HepG2 (cell line): ENCODE data around the gene SLC22A7. TPM values are rescaled to one million over a fixed set of nuclear protein-coding genes. Genes with fewer than 3 reads are reported as not detected.
A peak's percentile ranks its signal among the peaks of the same experiment; 100 is the strongest.

ENCODE experiments used
- ATAC-seq: fragments of 200-7000 bp; cut with Tn5 transposase; 3 replicates; pipeline ENCODE4 v1.9.1; 2020; ENCODE audit warnings: mild to moderate bottlenecking, moderate library complexity
- Bru-seq: library from RNA; stranded (reverse); fragments of 400-500 nt; gene quantifications from one replicate; lab custom pipeline; 2021; lab: Mats Ljungman, UMichigan
- BruChase-seq, 2 experiments: library from RNA; stranded (reverse); fragments of 400-500 nt; gene quantifications; one replicate each; lab custom pipeline; 2021; lab: Mats Ljungman, UMichigan
- BruUV-seq: library from RNA; stranded (reverse); fragments of 400-500 nt; replicated peaks from 2 replicates; lab custom pipeline; 2021; lab: Mats Ljungman, UMichigan
- CTCF ChIA-PET: fragments of 300-600 bp; formaldehyde crosslinking; extraction: SDS; loops from one replicate; lab custom pipeline; 2021; ENCODE audit warnings: low total read pairs, inconsistent platforms, low intra/inter-chr PET ratio; lab: Yijun Ruan, JAX
- POLR2A ChIA-PET: fragments of 350-600 bp; sonication (Branson Sonifier 250); formaldehyde crosslinking; loops from one replicate; lab custom pipeline; 2020; ENCODE audit warnings: antibody characterized with exemption, inconsistent platforms; lab: Yijun Ruan, JAX
- DNase-seq: peaks from one replicate; pipeline ENCODE4 v3.0.0-alpha.2; 2015; ENCODE audit warnings: low spot score
- FAIRE-seq: peaks from 3 replicates; lab custom pipeline; 2011; peaks lifted over from hg19 to GRCh38; lab: Jason Lieb, UNC
- H2AFZ ChIP-seq: one replicate; pipeline ENCODE4 v1.6.1; 2011; ENCODE audit warnings: low read length, inconsistent platforms
- H3K27ac ChIP-seq: fragments of 300-600 bp; 3 replicates; pipeline ENCODE4 v1.8.0; 2011; ENCODE audit warnings: mixed run types, mild to moderate bottlenecking, mixed read lengths, low read length, inconsistent platforms; ENCODE audit not compliant: insufficient read depth; ENCODE audit errors: extremely low read length
- H3K27me3 ChIP-seq, 2 experiments: fragments of 200-600 bp in 1 of 2; 2 replicates in 1 of 2; 3 replicates in 1 of 2; pipeline versions ENCODE4 v1.6.0 to v1.8.0; 2011; ENCODE audit warnings: low read length in 2 of 2, mild to moderate bottlenecking in 2 of 2, moderate library complexity in 2 of 2, inconsistent platforms in 1 of 2; ENCODE audit not compliant: insufficient read depth in 2 of 2, control insufficient read depth in 1 of 2
- H3K36me3 ChIP-seq, 2 experiments: fragments of 200-600 bp in 1 of 2; replicated peaks in 1 of 2; 2 replicates in 1 of 2; 3 replicates in 1 of 2; pipeline versions ENCODE4 v1.5.1 to v1.8.0; 2011; ENCODE audit warnings: low read length in 2 of 2, inconsistent platforms in 1 of 2; ENCODE audit not compliant: insufficient read depth in 2 of 2, control insufficient read depth in 1 of 2
- H3K4me1 ChIP-seq: 2 replicates; pipeline ENCODE4 v1.5.1; 2012; ENCODE audit warnings: low read length, inconsistent platforms; ENCODE audit not compliant: insufficient read depth
- H3K4me2 ChIP-seq: 2 replicates; pipeline ENCODE4 v1.6.0; 2011; ENCODE audit warnings: low read depth, low read length, inconsistent platforms
- H3K4me3 ChIP-seq, 3 experiments: fragments of 200-600 bp in 1 of 3; sonication (generic), shearing (Covaris generic) in 1 of 3; replicated peaks in 1 of 3; 2 replicates each; pipeline ENCODE4 v1.5.1; 2011 to 2016; ENCODE audit warnings: low read length in 3 of 3, inconsistent platforms in 2 of 3, low read depth in 2 of 3, mild to moderate bottlenecking in 2 of 3, control low read depth in 1 of 3, mixed read lengths in 1 of 3; ENCODE audit not compliant: insufficient read depth in 1 of 3
- H3K79me2 ChIP-seq: one replicate; pipeline ENCODE4 v1.6.1; 2011; ENCODE audit warnings: low read length, inconsistent platforms; ENCODE audit not compliant: insufficient read depth
- H3K9ac ChIP-seq: 2 replicates; pipeline ENCODE4 v1.6.0; 2011; ENCODE audit warnings: mild to moderate bottlenecking, low read depth, low read length, inconsistent platforms; ENCODE audit not compliant: insufficient read depth
- H3K9me3 ChIP-seq: 2 replicates; pipeline ENCODE4 v1.5.1; 2012; ENCODE audit warnings: mild to moderate bottlenecking, low read length
- H4K20me1 ChIP-seq: 2 replicates; pipeline ENCODE4 v1.6.0; 2011; ENCODE audit warnings: inconsistent platforms, mild to moderate bottlenecking, low read length, moderate library complexity; ENCODE audit not compliant: insufficient read depth
- CCAR2 ChIP-seq: fragments of 200-400 bp; formaldehyde crosslinking; optimal IDR thresholded peaks from 2 replicates; pipeline ENCODE3; 2018; ENCODE audit warnings: low read depth, mild to moderate bottlenecking, low read length, moderate library complexity
- ESRRA ChIP-seq: sonication (generic); formaldehyde crosslinking; IDR thresholded peaks from 2 replicates; pipeline ENCODE4 v1.5.1; 2020; ENCODE audit warnings: mild to moderate bottlenecking, low read depth, missing genetic modification reagents
- MBD4 ChIP-seq: IDR thresholded peaks from 2 replicates; pipeline ENCODE4 v1.6.1; 2012; ENCODE audit warnings: low read length, inconsistent platforms, borderline replicate concordance
- MYNN ChIP-seq: sonication (generic); formaldehyde crosslinking; IDR thresholded peaks from 2 replicates; pipeline ENCODE4 v1.4.0; 2020; ENCODE audit warnings: mild to moderate bottlenecking, low read depth, missing genetic modification reagents
- MZF1 ChIP-seq: sonication (generic); formaldehyde crosslinking; IDR thresholded peaks from 2 replicates; pipeline ENCODE4 v1.8.1; 2023; ENCODE audit warnings: mild to moderate bottlenecking, missing genetic modification reagents, borderline replicate concordance
- NFKB2 ChIP-seq: sonication (generic); formaldehyde crosslinking; IDR thresholded peaks from 2 replicates; pipeline ENCODE4 v1.4.0; 2020; ENCODE audit warnings: missing genetic modification reagents, borderline replicate concordance
- REPIN1 ChIP-seq: sonication (generic); formaldehyde crosslinking; IDR thresholded peaks from 2 replicates; pipeline ENCODE4 v1.8.0; 2022; ENCODE audit warnings: missing genetic modification reagents, low read depth, mild to moderate bottlenecking, borderline replicate concordance
- SMARCC2 ChIP-seq: fragments of 450-650 bp; IDR thresholded peaks from 2 replicates; pipeline ENCODE4 v1.6.1; 2017; ENCODE audit warnings: antibody characterized with exemption, mild to moderate bottlenecking
- U2AF2 ChIP-seq: fragments of 200-400 bp; formaldehyde crosslinking; IDR thresholded peaks from 2 replicates; pipeline ENCODE4 v1.6.1; 2017; ENCODE audit warnings: low read depth, mild to moderate bottlenecking, low read length
- ZBTB1 ChIP-seq: sonication (generic); formaldehyde crosslinking; IDR thresholded peaks from 2 replicates; pipeline ENCODE4 v1.4.0; 2020; ENCODE audit warnings: missing genetic modification reagents, borderline replicate concordance
- ZBTB8A ChIP-seq: sonication (generic); formaldehyde crosslinking; IDR thresholded peaks from 2 replicates; pipeline ENCODE4 v1.4.0; 2020; ENCODE audit warnings: mild to moderate bottlenecking, low read depth, missing genetic modification reagents, borderline replicate concordance
- ZNF256 ChIP-seq: sonication (generic); formaldehyde crosslinking; conservative IDR thresholded peaks from 2 replicates; pipeline ENCODE4 v1.4.0; 2020; ENCODE audit warnings: missing genetic modification reagents
- ZNF3 ChIP-seq: IDR thresholded peaks from 2 replicates; pipeline ENCODE4 v1.7.0; 2017; ENCODE audit warnings: inconsistent platforms
- ZNF563 ChIP-seq: sonication (generic); formaldehyde crosslinking; IDR thresholded peaks from 2 replicates; pipeline ENCODE4 v1.8.0; 2022; ENCODE audit warnings: mild to moderate bottlenecking, moderate library complexity, missing genetic modification reagents
- ZSCAN22 ChIP-seq: sonication (generic); formaldehyde crosslinking; IDR thresholded peaks from 2 replicates; pipeline ENCODE4 v1.4.0; 2020; ENCODE audit warnings: mild to moderate bottlenecking, missing genetic modification reagents
- WGBS: methylation state at CpG from one replicate; pipeline ENCODE4 v1.1.6; 2017; ENCODE audit warnings: low lambda C conversion rate; 5-methylcytosine and 5-hydroxymethylcytosine counted together
- in situ Hi-C: cut with HindIII; loops from 2 replicates; pipeline ENCODE4 v1.10.0; 2017; ENCODE audit warnings: low pct_unique_long_range_greater_than_20kb; ENCODE audit not compliant: extremely low pct_ligation_motif_present
- intact Hi-C: fragments of 100-400 bp; cut with micrococcal nuclease; formaldehyde crosslinking; loops from one replicate; pipeline ENCODE4 v1.10.0; 2022; ENCODE audit not compliant: unreplicated experiment
- long read RNA-seq, 2 experiments: library from RNA in 1 of 2; library from polyadenylated mRNA in 1 of 2; stranded (forward) in 1 of 2; unstranded in 1 of 2; transcript quantifications; one replicate each; pipeline ENCODE4 v2.0.0, GENCODE V29; 2019 to 2022
- polyA minus RNA-seq, 3 experiments: library from RNA; depleted of rRNA, polyadenylated mRNA; stranded (reverse); fragments of >200 nt; gene quantifications; 2 replicates each; pipeline ENCODE4 v1.2.3, GENCODE V29; 2011; ENCODE audit warnings: low replicate concordance in 1 of 3
- polyA plus RNA-seq, 8 experiments: library from polyadenylated mRNA; depleted of rRNA in 3 of 8; stranded (reverse) in 7 of 8; unstranded in 1 of 8; fragments of >200 nt; fragmentation: Illumina TruSeq in 4 of 8; extraction: Trizol in 4 of 8; gene quantifications; 2 replicates each; pipeline versions ENCODE4 v1.2.1 to v1.2.3, GENCODE V29; 2011 to 2016; ENCODE audit warnings: low read depth in 4 of 8, missing spikeins in 1 of 8, mixed read lengths in 1 of 8; ENCODE audit not compliant: insufficient read depth in 1 of 8
- total RNA-seq, 5 experiments: library from RNA; depleted of rRNA; stranded (reverse); fragments of >200 nt; fragmentation: Illumina TruSeq; extraction: Trizol; gene quantifications; 2 replicates each; pipeline ENCODE4 v1.2.3, GENCODE V29; 2016; ENCODE audit warnings: low read depth in 1 of 5
- TF ChIP-seq, protein P1 (sequence below): sonication (generic); formaldehyde crosslinking; IDR thresholded peaks from 2 replicates; pipeline ENCODE4 v1.4.0; 2020; ENCODE audit warnings: missing genetic modification reagents

SLC22A7 gene, protein sequence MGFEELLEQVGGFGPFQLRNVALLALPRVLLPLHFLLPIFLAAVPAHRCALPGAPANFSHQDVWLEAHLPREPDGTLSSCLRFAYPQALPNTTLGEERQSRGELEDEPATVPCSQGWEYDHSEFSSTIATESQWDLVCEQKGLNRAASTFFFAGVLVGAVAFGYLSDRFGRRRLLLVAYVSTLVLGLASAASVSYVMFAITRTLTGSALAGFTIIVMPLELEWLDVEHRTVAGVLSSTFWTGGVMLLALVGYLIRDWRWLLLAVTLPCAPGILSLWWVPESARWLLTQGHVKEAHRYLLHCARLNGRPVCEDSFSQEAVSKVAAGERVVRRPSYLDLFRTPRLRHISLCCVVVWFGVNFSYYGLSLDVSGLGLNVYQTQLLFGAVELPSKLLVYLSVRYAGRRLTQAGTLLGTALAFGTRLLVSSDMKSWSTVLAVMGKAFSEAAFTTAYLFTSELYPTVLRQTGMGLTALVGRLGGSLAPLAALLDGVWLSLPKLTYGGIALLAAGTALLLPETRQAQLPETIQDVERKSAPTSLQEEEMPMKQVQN
- total RNA-seq (2016; rRNA removed; fragmentation: Illumina TruSeq; extraction: Trizol) (8.6 and 22.6 TPM in 2 replicates), polyA plus RNA-seq (2011; rRNA removed) (5.3 and 12.3 TPM in 2 replicates), polyA minus RNA-seq (2011; rRNA and poly(A)+ RNA removed; ENCODE audit: low replicate concordance) (22.0 TPM in 1 of 2 replicates, not detected in the other), Bru-seq, nascent RNA (percentile 55 among the genes with signal in this experiment), BruChase-seq, experiment 1, labeled RNA remaining after a 6-hour chase (percentile 38 among the genes with signal in this experiment), BruChase-seq, experiment 2, labeled RNA remaining after a 2-hour chase (percentile 42 among the genes with signal in this experiment)
- total RNA-seq (2016; cell fraction: cytosol; rRNA removed; fragmentation: Illumina TruSeq; extraction: Trizol; ENCODE audit: low read depth), result 5.3 and 5.4 TPM in 2 replicates
- total RNA-seq (2016; cell fraction: insoluble cytoplasmic fraction; rRNA removed; fragmentation: Illumina TruSeq; extraction: Trizol), result 8.5 and 22.3 TPM in 2 replicates
- total RNA-seq (2016; cell fraction: membrane; rRNA removed; fragmentation: Illumina TruSeq; extraction: Trizol), result 9.0 and 9.1 TPM in 2 replicates
- total RNA-seq (2016; cell fraction: nucleus; rRNA removed; fragmentation: Illumina TruSeq; extraction: Trizol), result 20.9 and 25.8 TPM in 2 replicates
- polyA plus RNA-seq (2011; cell fraction: cytosol; rRNA removed), result 7.0 and 7.8 TPM in 2 replicates
- 34.4 and 48.4 TPM in 2 replicates for polyA plus RNA-seq (2011; cell fraction: nucleus; rRNA removed)
- 18.9 and 34.7 TPM in 2 replicates for polyA plus RNA-seq (2012)
- 3.2 and 3.5 TPM in 2 replicates for polyA plus RNA-seq (2016; cell fraction: cytosol; fragmentation: Illumina TruSeq; extraction: Trizol; ENCODE audit: low read depth)
- 5.5 and 6.2 TPM in 2 replicates for polyA plus RNA-seq (2016; cell fraction: insoluble cytoplasmic fraction; fragmentation: Illumina TruSeq; extraction: Trizol; ENCODE audit: low read depth)
- 4.5 and 5.7 TPM in 2 replicates for polyA plus RNA-seq (2016; cell fraction: membrane; fragmentation: Illumina TruSeq; extraction: Trizol; ENCODE audit: low read depth)
- polyA plus RNA-seq (2016; cell fraction: nucleus; fragmentation: Illumina TruSeq; extraction: Trizol; ENCODE audit: insufficient read depth, low read depth), result 39.6 and 40.3 TPM in 2 replicates
- polyA minus RNA-seq (2011; cell fraction: cytosol; rRNA and poly(A)+ RNA removed), result 3.6 and 5.1 TPM in 2 replicates
- 7.0 and 12.7 TPM in 2 replicates for polyA minus RNA-seq (2011; cell fraction: nucleus; rRNA and poly(A)+ RNA removed)
- long read RNA-seq, experiment 1, partial matches to known transcripts, result 1 of 12 reads
- long read RNA-seq, experiment 1, other reads (novel, unspliced or antisense), result 9 of 12 reads
- long read RNA-seq, experiment 2, partial matches to known transcripts, result 3 of 6 reads
- long read RNA-seq, experiment 2, other reads (novel, unspliced or antisense), result 3 of 6 reads

DNA sequence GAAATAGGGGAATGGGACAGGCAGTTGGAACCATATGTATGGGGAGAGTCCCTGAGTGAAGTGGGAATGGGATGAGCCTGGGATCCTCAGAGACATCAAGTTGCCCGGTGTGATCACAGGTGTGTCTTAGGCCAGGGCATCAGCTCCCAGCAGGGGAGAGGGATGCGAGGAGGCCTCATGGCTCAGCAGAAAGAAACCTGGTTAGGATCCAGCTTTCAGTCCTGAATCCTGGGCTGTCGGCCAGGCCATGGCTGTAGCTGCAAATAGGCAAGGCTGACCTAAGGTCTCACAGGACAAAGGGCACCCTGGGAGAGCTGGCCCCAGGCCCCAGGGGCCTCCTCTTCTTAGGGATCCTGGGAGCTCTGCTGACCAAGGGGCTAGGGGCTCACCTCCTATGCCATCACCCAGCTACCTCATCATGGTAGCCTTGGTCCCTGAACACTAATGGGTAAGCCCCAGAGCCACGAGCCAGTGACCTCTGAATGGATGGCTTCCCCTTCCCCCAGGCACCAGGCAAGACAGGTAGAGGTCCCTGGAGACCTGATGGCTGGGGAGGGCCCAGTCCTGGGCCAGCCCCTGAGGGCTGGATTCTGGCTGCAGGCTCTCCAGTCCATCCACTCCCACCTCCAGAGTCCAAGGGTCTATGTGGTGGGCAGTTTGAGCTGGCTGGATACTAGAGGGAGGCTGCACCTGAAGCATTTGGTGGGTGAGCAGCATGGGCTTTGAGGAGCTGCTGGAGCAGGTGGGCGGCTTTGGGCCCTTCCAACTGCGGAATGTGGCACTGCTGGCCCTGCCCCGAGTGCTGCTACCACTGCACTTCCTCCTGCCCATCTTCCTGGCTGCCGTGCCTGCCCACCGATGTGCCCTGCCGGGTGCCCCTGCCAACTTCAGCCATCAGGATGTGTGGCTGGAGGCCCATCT, at the start of gene SLC22A7:
Gene SLC22A7 (plus strand): TSS at position 617 of the 921 bp plus-strand sequence. CDS start 99 bp downstream, at position 716.
- Histone ChIP-seq H3K9me3 (no peaks in the 10 kb centered on the region), H3K9ac (peak within 1 kb of the TSS; percentile 53), H3K36me3 (no peaks in the 10 kb centered on the region; a peak in 1 of 5 replicates), H3K79me2 (no peaks in the 10 kb centered on the region), H3K4me1 (peaks cover 72% of the 10 kb centered on the region), H3K4me2 (peak within 1 kb of the TSS; percentile 71), H3K4me3 (peak within 1 kb of the TSS; percentile 16 to 61 (median 17); a peak in 5 of 6 replicates), H3K27me3 (no peaks in the 10 kb centered on the region), H4K20me1 (no peaks in the 10 kb centered on the region), H2AFZ (no peak within 1 kb of the TSS), H3K27ac (peak within 1 kb of the TSS; percentile 70)
- ChIA-PET CTCF (no interaction called here), POLR2A (interaction anchor here (0.7 to 5.2 kb wide), 13 partner anchors 10 to 72 kb away, joined by 3 to 67 read pairs (median 4); partner anchors contain the start of genes CRIP3, DNPH1 and ZNF318)
- in situ Hi-C loops (no loop called here), intact Hi-C loops (no loop called here)
- BruUV-seq, result no TSS peak
- FAIRE-seq (peak; percentile 53), ATAC-seq (peak; percentile 84), DNase-seq (peak; percentile 60)
- 18% methylated on average over 7 of the region's 10 CpGs for WGBS
- TF ChIP-seq ESRRA (CRISPR knock-in tag) (peak; percentile 56; the same call in 1 of the 2 replicates), MZF1 (no peak), ZBTB8A (CRISPR knock-in tag) (peak; percentile 34; the same call in 1 of the 2 replicates), CCAR2 (no peak), NFKB2 (0 out of 2 replicates have a peak, but pooled peaks have one; percentile 68), ZNF563 (CRISPR knock-in tag) (no peak), ZNF3 (CRISPR knock-in tag) (no peak), MBD4 (no peak), ZNF256 (CRISPR knock-in tag) (no peak; the same call in none of the 2 replicates), U2AF2 (no peak), SMARCC2 (no peak), REPIN1 (CRISPR knock-in tag) (no peak; the same call in 1 of the 2 replicates), ZSCAN22 (no peak), ZBTB1 (no peak), MYNN (0 out of 2 replicates have a peak, but pooled peaks have one; percentile 73)
- TF ChIP-seq, protein P1, sequence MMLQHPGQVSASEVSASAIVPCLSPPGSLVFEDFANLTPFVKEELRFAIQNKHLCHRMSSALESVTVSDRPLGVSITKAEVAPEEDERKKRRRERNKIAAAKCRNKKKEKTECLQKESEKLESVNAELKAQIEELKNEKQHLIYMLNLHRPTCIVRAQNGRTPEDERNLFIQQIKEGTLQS (CRISPR knock-in tag), result no peak
